Thyroid gland (tissue), 4 donors: Measurements from ENCODE around the gene NUMBL. TPM values are rescaled to one million over a fixed set of nuclear protein-coding genes. Genes with fewer than 3 reads are reported as not detected.

ENCODE experiments used
- DNase-seq, 2 donors: peaks; one replicate each; pipeline ENCODE4 v3.0.0-alpha.2; 2019
- H3K27ac ChIP-seq, 3 donors: fragments of 200-600 bp; sonication (generic); 1 replicate in 2 of 3; 2 replicates in 1 of 3; pipeline ENCODE4 v1.5.1; 2016 to 2019; ENCODE audit warnings: mild to moderate bottlenecking in 1 of 3, moderate library complexity in 1 of 3
- H3K27me3 ChIP-seq: fragments of 200-600 bp; sonication (generic); one replicate; pipeline ENCODE4 v1.5.1; 2019
- H3K36me3 ChIP-seq, 2 donors: fragments of 200-600 bp; sonication (generic); one replicate each; pipeline ENCODE4 v1.5.1; 2016 to 2019
- H3K4me1 ChIP-seq, 2 donors: fragments of 200-600 bp; sonication (generic); one replicate each; pipeline ENCODE4 v1.5.1; 2017 to 2019
- H3K4me3 ChIP-seq, 3 donors: fragments of 200-600 bp; sonication (generic); replicated peaks in 1 of 3; 1 replicate in 2 of 3; 2 replicates in 1 of 3; pipeline ENCODE4 v1.5.1; 2016; ENCODE audit warnings: mild to moderate bottlenecking in 1 of 3
- H3K9me3 ChIP-seq: fragments of 200-600 bp; sonication (generic); one replicate; pipeline ENCODE4 v1.5.1; 2017
- POLR2A ChIP-seq, 2 donors: fragments of 450-650 bp; IDR thresholded peaks; one replicate each; pipeline ENCODE4 v1.6.1; 2017; ENCODE audit warnings: antibody characterized with exemption in 2 of 2, mild to moderate bottlenecking in 2 of 2, moderate library complexity in 1 of 2
- WGBS, 2 donors: methylation state at CpG; one replicate each; pipeline ENCODE4 v1.1.5; 2017; 5-methylcytosine and 5-hydroxymethylcytosine counted together
- intact Hi-C: fragments of 100-400 bp; cut with DNase I; formaldehyde crosslinking; loops from one replicate; pipeline ENCODE4 v1.15.1; 2023
- total RNA-seq, 4 donors: library from RNA; depleted of rRNA; stranded (reverse); fragments of >200 nt; gene quantifications; one replicate each; pipeline ENCODE4 v1.2.3, GENCODE V29; 2016
- TF ChIP-seq, protein P1 (sequence below), 6 experiments: fragments of 200-600 bp in 3 of 6; fragments of 450-650 bp in 3 of 6; sonication (generic) in 3 of 6; IDR thresholded peaks; one replicate each; pipeline ENCODE4 v1.5.1; 2016 to 2019; ENCODE audit warnings: antibody characterized with exemption in 6 of 6, mild to moderate bottlenecking in 2 of 6, inconsistent platforms in 1 of 6, moderate library complexity in 1 of 6

Gene NUMBL
- total RNA-seq, 4 donors from 2014 or later, result 14.2 to 22.5 (median 17.0) TPM

GRCh38 chr19:40716031-40716481, 25.6 kb upstream of the NUMBL start:
- no peaks in the 10 kb centered on the region for H3K9me3 ChIP-seq
- 7 to 9% methylated on average over 8 of the region's 8 CpGs for WGBS, 2 donors
- intact Hi-C loops, result no loop called here
- H3K27me3 ChIP-seq, result no peaks in the 10 kb centered on the region
- peak in 1 of 2 donors; percentile 57 for DNase-seq
- H3K36me3 ChIP-seq, result no peaks in the 10 kb centered on the region
- peak overlapping the region; percentile 66 to 75 (median 69) for H3K4me3 ChIP-seq
- H3K4me1 ChIP-seq, result peaks cover 32 to 54% of the 10 kb centered on the region in 2 donors
- peak overlapping the region; percentile 91 to 98 (median 93) for H3K27ac ChIP-seq
- TF ChIP-seq POLR2A (IDR thresholded peaks at IDR 0.05), result no peak
- TF ChIP-seq, protein P1, sequence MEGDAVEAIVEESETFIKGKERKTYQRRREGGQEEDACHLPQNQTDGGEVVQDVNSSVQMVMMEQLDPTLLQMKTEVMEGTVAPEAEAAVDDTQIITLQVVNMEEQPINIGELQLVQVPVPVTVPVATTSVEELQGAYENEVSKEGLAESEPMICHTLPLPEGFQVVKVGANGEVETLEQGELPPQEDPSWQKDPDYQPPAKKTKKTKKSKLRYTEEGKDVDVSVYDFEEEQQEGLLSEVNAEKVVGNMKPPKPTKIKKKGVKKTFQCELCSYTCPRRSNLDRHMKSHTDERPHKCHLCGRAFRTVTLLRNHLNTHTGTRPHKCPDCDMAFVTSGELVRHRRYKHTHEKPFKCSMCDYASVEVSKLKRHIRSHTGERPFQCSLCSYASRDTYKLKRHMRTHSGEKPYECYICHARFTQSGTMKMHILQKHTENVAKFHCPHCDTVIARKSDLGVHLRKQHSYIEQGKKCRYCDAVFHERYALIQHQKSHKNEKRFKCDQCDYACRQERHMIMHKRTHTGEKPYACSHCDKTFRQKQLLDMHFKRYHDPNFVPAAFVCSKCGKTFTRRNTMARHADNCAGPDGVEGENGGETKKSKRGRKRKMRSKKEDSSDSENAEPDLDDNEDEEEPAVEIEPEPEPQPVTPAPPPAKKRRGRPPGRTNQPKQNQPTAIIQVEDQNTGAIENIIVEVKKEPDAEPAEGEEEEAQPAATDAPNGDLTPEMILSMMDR (IDR thresholded peaks at IDR 0.05), result no peak

- no peaks in the 10 kb centered on the region for H3K9me3 ChIP-seq
- H3K27ac ChIP-seq, result peak overlapping the region; percentile 91 to 98 (median 93)
- TF ChIP-seq POLR2A (IDR thresholded peaks at IDR 0.05), result no peak
- TF ChIP-seq, protein P1 (IDR thresholded peaks at IDR 0.05), result no peak
- DNase-seq, result peak; percentile 94 to 95
- no peaks in the 10 kb centered on the region for H3K27me3 ChIP-seq
- intact Hi-C loops, result no loop called here
- peak overlapping the region in 2 of 3 donors; percentile 36 to 50 for H3K4me3 ChIP-seq
- H3K36me3 ChIP-seq, result peaks cover 0 to 1% of the 10 kb centered on the region in 2 donors
- WGBS, 2 donors, result 2 to 4% methylated on average over 27 to 29 of the region's 31 CpGs
- H3K4me1 ChIP-seq, result peaks cover 18 to 40% of the 10 kb centered on the region in 2 donors
Observed at GRCh38 chr19:40714441-40715299, 24.2 kb upstream of the NUMBL start.

DNA sequence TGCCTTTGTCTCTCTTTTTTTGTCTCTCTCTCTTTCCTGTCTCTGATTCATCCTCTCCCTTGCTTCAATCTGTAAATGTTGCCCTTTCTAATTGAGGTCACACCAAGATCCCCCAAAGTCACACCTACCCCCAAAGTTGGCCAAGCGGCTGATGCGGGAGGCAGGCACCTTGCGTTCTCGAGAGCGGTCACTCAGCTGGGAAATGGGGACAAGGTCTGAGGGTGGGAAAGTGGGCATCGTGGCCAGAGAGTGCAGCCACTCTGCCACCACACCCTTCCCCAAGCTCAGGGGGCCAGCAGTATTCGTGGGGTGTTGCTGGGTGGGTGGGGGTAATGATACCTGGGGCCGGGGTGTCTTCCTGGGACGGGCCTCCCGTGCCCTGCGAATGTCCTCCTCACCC, 23.5 kb upstream of the NUMBL start:
- Histone ChIP-seq H3K27me3 (no peaks in the 10 kb centered on the region), H3K27ac (peak overlapping the region in 2 of 3 donors; percentile 91 to 93), H3K4me3 (no peak overlapping the region), H3K9me3 (no peaks in the 10 kb centered on the region), H3K36me3 (peaks cover 0 to 7% of the 10 kb centered on the region in 2 donors), H3K4me1 (peaks cover 14 to 33% of the 10 kb centered on the region in 2 donors)
- 83 to 84% methylated on average over 11 of the region's 11 CpGs for WGBS, 2 donors
- intact Hi-C loops, result no loop called here
- DNase-seq, result no peak
- no peak for TF ChIP-seq POLR2A (IDR thresholded peaks at IDR 0.05)
- TF ChIP-seq, protein P1 (IDR thresholded peaks at IDR 0.05), result no peak

GRCh38 chr19:40709817-40710216, 19.4 kb upstream of the NUMBL start:
- DNase-seq, result no peak
- Histone ChIP-seq H3K4me3 (no peak overlapping the region), H3K36me3 (peaks cover 9 to 32% of the 10 kb centered on the region in 2 donors), H3K9me3 (no peaks in the 10 kb centered on the region), H3K4me1 (peaks cover 7 to 8% of the 10 kb centered on the region in 2 donors), H3K27ac (no peak overlapping the region), H3K27me3 (no peaks in the 10 kb centered on the region)
- TF ChIP-seq, protein P1 (IDR thresholded peaks at IDR 0.05), result no peak
- TF ChIP-seq POLR2A (IDR thresholded peaks at IDR 0.05), result no peak
- intact Hi-C loops, result no loop called here
- 91 to 95% methylated on average over 5 of the region's 5 CpGs for WGBS, 2 donors

DNA sequence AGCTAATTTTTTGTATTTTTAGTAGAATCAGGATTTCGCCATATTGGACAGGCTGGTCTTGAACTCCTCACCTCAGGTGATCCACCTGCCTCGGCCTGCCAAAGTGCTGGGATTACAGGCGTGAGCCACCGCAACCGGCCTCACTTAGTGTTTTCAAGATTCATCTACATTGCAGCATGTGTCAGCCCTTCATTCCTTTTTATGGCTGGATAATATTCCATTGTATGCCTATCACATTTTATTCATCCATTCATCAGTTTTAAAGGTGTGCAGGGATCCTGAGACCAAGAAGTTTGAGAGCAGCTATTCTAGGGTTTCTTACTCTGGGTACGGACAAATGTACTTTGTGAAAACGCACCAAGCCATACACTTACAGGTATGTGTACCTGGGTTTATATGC, 17.2 kb upstream of the NUMBL start:
- Histone ChIP-seq H3K9me3 (no peaks in the 10 kb centered on the region), H3K36me3 (peaks cover 26 to 44% of the 10 kb centered on the region in 2 donors), H3K4me1 (no peaks in the 10 kb centered on the region), H3K4me3 (no peak overlapping the region), H3K27me3 (no peaks in the 10 kb centered on the region), H3K27ac (no peak overlapping the region)
- intact Hi-C loops, result no loop called here
- WGBS, 2 donors, result 96 to 98% methylated on average over 7 of the region's 7 CpGs
- TF ChIP-seq POLR2A (IDR thresholded peaks at IDR 0.05), result no peak
- TF ChIP-seq, protein P1 (IDR thresholded peaks at IDR 0.05), result no peak
- no peak for DNase-seq
